Measurements from ENCODE around the gene RGS9.

RGS9 gene

GRCh38 chr17:65246252-65246651 lies 109.1 kb downstream of the RGS9 start:
- POLR2A ChIA-PET (ENCODE audit: low non-redundant PET) = interaction anchor here (0.7 kb wide), 1 partner anchor 927 kb away, joined by 5 read pairs; no protein-coding TSS in a partner anchor
- no peak overlapping the region for H3K27ac ChIP-seq
- TF ChIP-seq, protein P1, sequence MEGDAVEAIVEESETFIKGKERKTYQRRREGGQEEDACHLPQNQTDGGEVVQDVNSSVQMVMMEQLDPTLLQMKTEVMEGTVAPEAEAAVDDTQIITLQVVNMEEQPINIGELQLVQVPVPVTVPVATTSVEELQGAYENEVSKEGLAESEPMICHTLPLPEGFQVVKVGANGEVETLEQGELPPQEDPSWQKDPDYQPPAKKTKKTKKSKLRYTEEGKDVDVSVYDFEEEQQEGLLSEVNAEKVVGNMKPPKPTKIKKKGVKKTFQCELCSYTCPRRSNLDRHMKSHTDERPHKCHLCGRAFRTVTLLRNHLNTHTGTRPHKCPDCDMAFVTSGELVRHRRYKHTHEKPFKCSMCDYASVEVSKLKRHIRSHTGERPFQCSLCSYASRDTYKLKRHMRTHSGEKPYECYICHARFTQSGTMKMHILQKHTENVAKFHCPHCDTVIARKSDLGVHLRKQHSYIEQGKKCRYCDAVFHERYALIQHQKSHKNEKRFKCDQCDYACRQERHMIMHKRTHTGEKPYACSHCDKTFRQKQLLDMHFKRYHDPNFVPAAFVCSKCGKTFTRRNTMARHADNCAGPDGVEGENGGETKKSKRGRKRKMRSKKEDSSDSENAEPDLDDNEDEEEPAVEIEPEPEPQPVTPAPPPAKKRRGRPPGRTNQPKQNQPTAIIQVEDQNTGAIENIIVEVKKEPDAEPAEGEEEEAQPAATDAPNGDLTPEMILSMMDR (conservative IDR thresholded peaks at IDR 0.05; ENCODE audit: low read depth) = no peak
- CTCF ChIA-PET = interaction anchor here (0.7 kb wide), 1 partner anchor 15 kb away, joined by 5 read pairs; no protein-coding TSS in a partner anchor
- no peak for DNase-seq (ENCODE audit: low spot score)

- ChIA-PET POLR2A (ENCODE audit: low non-redundant PET) (no interaction called here), CTCF (no interaction called here)
- no peak for DNase-seq (ENCODE audit: low spot score)
- TF ChIP-seq, protein P1 (conservative IDR thresholded peaks at IDR 0.05; ENCODE audit: low read depth) = no peak
- no peak overlapping the region for H3K27ac ChIP-seq
Measured at GRCh38 chr17:65249774-65250173, 112.6 kb downstream of the RGS9 start.

- TF ChIP-seq, protein P1 (conservative IDR thresholded peaks at IDR 0.05; ENCODE audit: low read depth) = no peak
- ChIA-PET POLR2A (ENCODE audit: low non-redundant PET) (no interaction called here), CTCF (interaction anchor here (0.6 to 0.7 kb wide), 2 partner anchors 10 to 1125 kb away, joined by 3 to 5 read pairs; no protein-coding TSS in a partner anchor)
- DNase-seq (ENCODE audit: low spot score) = no peak
- H3K27ac ChIP-seq = no peak overlapping the region
Measured at GRCh38 chr17:65254166-65254565, 117.0 kb downstream of the RGS9 start.

DNA sequence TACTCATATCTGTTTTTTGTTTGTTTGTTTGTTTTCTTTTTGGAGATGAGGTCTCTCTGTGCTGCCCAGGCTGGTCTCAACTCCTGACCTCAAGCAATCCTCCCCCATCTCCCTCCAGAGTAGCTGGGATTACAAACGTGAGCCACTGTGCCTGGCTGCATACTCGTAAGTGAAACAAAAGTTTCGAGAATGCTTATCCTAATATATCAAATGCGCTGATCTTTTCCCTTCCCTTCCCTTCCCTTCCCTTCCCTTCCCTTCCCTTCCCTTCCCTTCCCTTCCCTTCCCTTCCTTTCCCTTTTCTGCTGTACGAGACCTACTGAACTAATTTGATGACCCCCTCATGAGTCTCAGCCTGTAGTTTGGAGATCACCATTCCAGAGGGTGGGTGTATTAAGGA lies 122.1 kb downstream of the RGS9 start:
- H3K27ac ChIP-seq = no peak overlapping the region
- no peak for DNase-seq (ENCODE audit: low spot score)
- POLR2A ChIA-PET (ENCODE audit: low non-redundant PET) = no interaction called here
- TF ChIP-seq, protein P1 (conservative IDR thresholded peaks at IDR 0.05; ENCODE audit: low read depth) = no peak
- CTCF ChIA-PET = no interaction called here

GRCh38 chr17:65259696-65260485 lies 122.7 kb downstream of the RGS9 start:
- CTCF ChIA-PET = interaction anchor here (0.5 kb wide), 1 partner anchor 705 kb away, joined by 3 read pairs; no protein-coding TSS in a partner anchor
- DNase-seq (ENCODE audit: low spot score) = no peak
- H3K27ac ChIP-seq = no peak overlapping the region
- TF ChIP-seq, protein P1 (conservative IDR thresholded peaks at IDR 0.05; ENCODE audit: low read depth) = no peak
- POLR2A ChIA-PET (ENCODE audit: low non-redundant PET) = no interaction called here

GRCh38 chr17:65260626-65261025 lies 123.5 kb downstream of the RGS9 start:
- DNase-seq (ENCODE audit: low spot score) = no peak
- ChIA-PET POLR2A (ENCODE audit: low non-redundant PET) (no interaction called here), CTCF (interaction anchor here (0.5 kb wide), 1 partner anchor 705 kb away, joined by 3 read pairs; no protein-coding TSS in a partner anchor)
- no peak overlapping the region for H3K27ac ChIP-seq
- TF ChIP-seq, protein P1 (conservative IDR thresholded peaks at IDR 0.05; ENCODE audit: low read depth) = no peak

Data from RWPE1 (cell line).